Pancreas (tissue), 10 donors: ENCODE measurements around the gene CCDC6. TPM values are rescaled to one million over a fixed set of nuclear protein-coding genes. Genes with fewer than 3 reads are reported as not detected.

ENCODE experiments used
- ATAC-seq, 4 donors: fragments of 200-7000 bp; cut with Tn5 transposase; one replicate each; pipeline versions ENCODE4 v1.8.0 to v1.9.1; 2020; ENCODE audit warnings: mild to moderate bottlenecking in 4 of 4, moderate library complexity in 4 of 4
- DNase-seq, 6 donors: peaks; one replicate each; pipeline ENCODE4 v3.0.0-alpha.2; 2020
- FAIRE-seq: peaks from 2 replicates; lab custom pipeline; 2012; peaks lifted over from hg19 to GRCh38; lab: Jason Lieb, UNC
- H3K27ac ChIP-seq, 4 donors: fragments of 200-600 bp; sonication (generic); 1 replicate in 3 of 4; 2 replicates in 1 of 4; pipeline versions ENCODE4 v1.5.0 to v1.8.0; 2020
- H3K27me3 ChIP-seq, 4 donors: fragments of 200-600 bp; one replicate each; pipeline ENCODE4 v1.8.0; 2021
- H3K36me3 ChIP-seq, 3 donors: fragments of 200-600 bp; sonication (generic) in 1 of 3; one replicate each; pipeline versions ENCODE4 v1.5.0 to v1.8.0; 2020 to 2021
- H3K4me1 ChIP-seq, 3 donors: fragments of 200-600 bp; one replicate each; pipeline ENCODE4 v1.8.0; 2021
- H3K4me3 ChIP-seq, 4 donors: fragments of 200-600 bp; sonication (generic) in 2 of 4; one replicate each; pipeline versions ENCODE4 v1.5.0 to v1.8.0; 2020 to 2021
- H3K9me3 ChIP-seq, 4 donors: fragments of 200-600 bp; one replicate each; pipeline ENCODE4 v1.8.0; 2021
- CTCF ChIP-seq, 4 donors: fragments of 200-600 bp; sonication (generic) in 3 of 4; IDR thresholded peaks; one replicate each; pipeline versions ENCODE4 v1.5.0 to v1.8.0; 2021; ENCODE audit warnings: antibody characterized with exemption in 4 of 4
- WGBS, 2 donors: extraction: QIAGEN DNeasy Blood & Tissue Kit; methylation state at CpG; one replicate each; pipeline ENCODE4 v1.1.7; 2013; 5-methylcytosine and 5-hydroxymethylcytosine counted together
- intact Hi-C, 3 donors: fragments of 100-400 bp; cut with DNase I; formaldehyde crosslinking; loops; one replicate each; pipeline versions ENCODE4 v1.11.1 to v1.14.2; 2022
- polyA plus RNA-seq, 2 donors: library from polyadenylated mRNA; stranded (reverse); fragments of 200-250 nt; gene quantifications; one replicate each; pipeline ENCODE4 v1.2.3, GENCODE V29; 2013
- total RNA-seq, 6 donors: library from RNA; stranded (reverse); fragmentation: NEBNext Ultra II Directional in 4 of 6; extraction: Animal tissue kit (Norgen Biotek cat#: 25700) in 4 of 6; gene quantifications; one replicate each; pipeline versions ENCODE4 v1.2.1 to v1.2.4, GENCODE V29; 2021 to 2023
- donor health status: healthy with polysubstance abuse.
- donor health status: DM: no; HTN: no; CAD: no; lungs with moderate emphysema.
- donor health status: DM: no; HTN: no; CAD: no.
- donor health status: control.
- donor health status: control.
- donor health status: Bipolar disorder and iron deficiency.
- donor health status: DM: yes; HTN: yes; CAD: no.
- donor health status: DM: no; HTN: no; CAD: no.
- donor health status: DM: no; HTN: no; CAD: no.
- donor health status: DM: yes; HTN: yes; CAD: no.

The CCDC6 gene
- total and polyA plus RNA-seq, 8 donors = 8.3 to 53.1 (median 29.0) TPM

- Histone ChIP-seq H3K9me3 (no peaks in the 10 kb centered on the region), H3K4me3 (no peak overlapping the region), H3K27ac (peak overlapping the region in 2 of 4 donors; percentile 8 to 56), H3K36me3 (no peaks in the 10 kb centered on the region), H3K27me3 (no peaks in the 10 kb centered on the region), H3K4me1 (peaks cover 16 to 21% (median 20%) of the 10 kb centered on the region in 3 donors)
- ATAC-seq = peak; percentile 59 to 75 (median 68)
- FAIRE-seq = peak; percentile 45
- 28 to 36% methylated on average over 7 of the region's 7 CpGs for WGBS, 2 donors
- peak in 3 of 6 donors; percentile 30 to 43 (median 42) for DNase-seq
- intact Hi-C loops = loop anchor here in 1 of 3 donors (10.0 kb wide), 1 partner anchor 162 kb away; no protein-coding TSS in a partner anchor
- no peak for TF ChIP-seq CTCF (IDR thresholded peaks at IDR 0.05)
Measured at GRCh38 chr10:59872892-59873463, 33.4 kb downstream of the CCDC6 start.

GRCh38 chr10:59870152-59870551 is 36.2 kb downstream of the CCDC6 start:
- 90 to 93% methylated on average over 4 of the region's 4 CpGs for WGBS, 2 donors
- H3K9me3 ChIP-seq = no peaks in the 10 kb centered on the region
- H3K36me3 ChIP-seq = no peaks in the 10 kb centered on the region
- TF ChIP-seq CTCF (IDR thresholded peaks at IDR 0.05) = no peak
- H3K27ac ChIP-seq = no peak overlapping the region
- intact Hi-C loops = loop anchor here in 1 of 3 donors (10.0 kb wide), 1 partner anchor 165 kb away; no protein-coding TSS in a partner anchor
- ATAC-seq (no peak), DNase-seq (no peak), FAIRE-seq (no peak)
- H3K4me1 ChIP-seq = peaks cover 24 to 41% (median 26%) of the 10 kb centered on the region in 3 donors
- no peak overlapping the region for H3K4me3 ChIP-seq
- H3K27me3 ChIP-seq = no peaks in the 10 kb centered on the region

- peaks cover 28 to 47% (median 29%) of the 10 kb centered on the region in 3 donors for H3K4me1 ChIP-seq
- no peak overlapping the region for H3K27ac ChIP-seq
- FAIRE-seq = no peak
- no peak for DNase-seq
- H3K36me3 ChIP-seq = no peaks in the 10 kb centered on the region
- no peak overlapping the region for H3K4me3 ChIP-seq
- no peak for ATAC-seq
- no peaks in the 10 kb centered on the region for H3K27me3 ChIP-seq
- 91 to 96% methylated on average over 6 of the region's 6 CpGs for WGBS, 2 donors
- H3K9me3 ChIP-seq = no peaks in the 10 kb centered on the region
- no peak for TF ChIP-seq CTCF (IDR thresholded peaks at IDR 0.05)
- intact Hi-C loops = no loop called here
Measured at GRCh38 chr10:59869594-59869940, 36.8 kb downstream of the CCDC6 start.

GRCh38 chr10:59868696-59869593 is 37.4 kb downstream of the CCDC6 start:
- WGBS, 2 donors = 61 to 67% methylated on average over 6 of the region's 6 CpGs
- ATAC-seq (peak in 1 of 4 donors; percentile 3), FAIRE-seq (no peak), DNase-seq (no peak)
- intact Hi-C loops = no loop called here
- Histone ChIP-seq H3K4me3 (no peak overlapping the region), H3K36me3 (no peaks in the 10 kb centered on the region), H3K9me3 (no peaks in the 10 kb centered on the region), H3K27me3 (no peaks in the 10 kb centered on the region), H3K27ac (no peak overlapping the region), H3K4me1 (peaks cover 25 to 53% (median 34%) of the 10 kb centered on the region in 3 donors)
- no peak for TF ChIP-seq CTCF (IDR thresholded peaks at IDR 0.05)
